Bronchial epithelial cell (primary cell): ENCODE data around the gene SLC1A4. TPM values are rescaled to one million over a fixed set of nuclear protein-coding genes. Genes with fewer than 3 reads are reported as not detected.
A peak's percentile ranks its signal among the peaks of the same experiment; 100 is the strongest.

Experiments
- DNase-seq: peaks from one replicate; pipeline ENCODE4 v3.0.0-alpha.2; 2010; ENCODE audit warnings: low read depth
- FAIRE-seq: peaks from 2 replicates; lab custom pipeline; 2011; peaks lifted over from hg19 to GRCh38; lab: Jason Lieb, UNC
- H3K27me3 ChIP-seq: 2 replicates; pipeline ENCODE4 v1.5.1; 2011; ENCODE audit warnings: low read length; ENCODE audit not compliant: control insufficient read depth, insufficient read depth
- H3K36me3 ChIP-seq: 2 replicates; pipeline ENCODE4 v1.5.1; 2011; ENCODE audit warnings: low read length; ENCODE audit not compliant: control insufficient read depth, insufficient read depth
- H3K4me3 ChIP-seq: 2 replicates; pipeline ENCODE4 v1.5.1; 2011; ENCODE audit warnings: mild to moderate bottlenecking, low read depth, low read length, control low read depth
- total RNA-seq: library from RNA; depleted of rRNA; stranded (reverse); fragments of >200 nt; gene quantifications from 2 replicates; pipeline ENCODE4 v1.2.1, GENCODE V29; 2014
- TF ChIP-seq, protein P1 (sequence below): IDR thresholded peaks from 2 replicates; pipeline ENCODE4 v1.5.1; 2011; ENCODE audit warnings: mild to moderate bottlenecking, moderate library complexity, low read length, control low read depth, inconsistent platforms; ENCODE audit not compliant: insufficient read depth, severe bottlenecking

Gene SLC1A4
- total RNA-seq, 1 donor from 2014 or later = 26.3 TPM

DNA sequence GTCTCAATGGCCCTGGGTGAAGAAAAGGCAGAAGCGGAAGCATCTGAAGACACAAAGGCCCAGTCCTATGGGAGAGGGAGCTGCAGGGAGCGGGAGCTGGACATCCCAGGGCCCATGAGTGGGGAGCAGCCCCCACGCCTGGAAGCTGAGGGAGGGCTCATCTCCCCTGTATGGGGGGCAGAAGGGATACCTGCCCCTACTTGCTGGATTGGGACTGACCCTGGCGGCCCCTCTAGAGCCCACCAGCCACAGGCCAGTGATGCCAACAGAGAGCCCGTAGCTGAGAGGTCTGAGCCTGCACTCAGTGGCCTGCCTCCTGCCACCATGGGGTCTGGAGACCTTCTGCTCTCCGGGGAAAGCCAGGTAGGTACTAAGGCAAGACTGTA lies 80.2 kb downstream of the SLC1A4 start:
- Histone ChIP-seq H3K4me3 (no peak overlapping the region), H3K27me3 (no peaks in the 10 kb centered on the region), H3K36me3 (peaks cover 10% of the 10 kb centered on the region)
- FAIRE-seq (no peak), DNase-seq (no peak)
- TF ChIP-seq, protein P1, sequence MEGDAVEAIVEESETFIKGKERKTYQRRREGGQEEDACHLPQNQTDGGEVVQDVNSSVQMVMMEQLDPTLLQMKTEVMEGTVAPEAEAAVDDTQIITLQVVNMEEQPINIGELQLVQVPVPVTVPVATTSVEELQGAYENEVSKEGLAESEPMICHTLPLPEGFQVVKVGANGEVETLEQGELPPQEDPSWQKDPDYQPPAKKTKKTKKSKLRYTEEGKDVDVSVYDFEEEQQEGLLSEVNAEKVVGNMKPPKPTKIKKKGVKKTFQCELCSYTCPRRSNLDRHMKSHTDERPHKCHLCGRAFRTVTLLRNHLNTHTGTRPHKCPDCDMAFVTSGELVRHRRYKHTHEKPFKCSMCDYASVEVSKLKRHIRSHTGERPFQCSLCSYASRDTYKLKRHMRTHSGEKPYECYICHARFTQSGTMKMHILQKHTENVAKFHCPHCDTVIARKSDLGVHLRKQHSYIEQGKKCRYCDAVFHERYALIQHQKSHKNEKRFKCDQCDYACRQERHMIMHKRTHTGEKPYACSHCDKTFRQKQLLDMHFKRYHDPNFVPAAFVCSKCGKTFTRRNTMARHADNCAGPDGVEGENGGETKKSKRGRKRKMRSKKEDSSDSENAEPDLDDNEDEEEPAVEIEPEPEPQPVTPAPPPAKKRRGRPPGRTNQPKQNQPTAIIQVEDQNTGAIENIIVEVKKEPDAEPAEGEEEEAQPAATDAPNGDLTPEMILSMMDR = no peak

DNA sequence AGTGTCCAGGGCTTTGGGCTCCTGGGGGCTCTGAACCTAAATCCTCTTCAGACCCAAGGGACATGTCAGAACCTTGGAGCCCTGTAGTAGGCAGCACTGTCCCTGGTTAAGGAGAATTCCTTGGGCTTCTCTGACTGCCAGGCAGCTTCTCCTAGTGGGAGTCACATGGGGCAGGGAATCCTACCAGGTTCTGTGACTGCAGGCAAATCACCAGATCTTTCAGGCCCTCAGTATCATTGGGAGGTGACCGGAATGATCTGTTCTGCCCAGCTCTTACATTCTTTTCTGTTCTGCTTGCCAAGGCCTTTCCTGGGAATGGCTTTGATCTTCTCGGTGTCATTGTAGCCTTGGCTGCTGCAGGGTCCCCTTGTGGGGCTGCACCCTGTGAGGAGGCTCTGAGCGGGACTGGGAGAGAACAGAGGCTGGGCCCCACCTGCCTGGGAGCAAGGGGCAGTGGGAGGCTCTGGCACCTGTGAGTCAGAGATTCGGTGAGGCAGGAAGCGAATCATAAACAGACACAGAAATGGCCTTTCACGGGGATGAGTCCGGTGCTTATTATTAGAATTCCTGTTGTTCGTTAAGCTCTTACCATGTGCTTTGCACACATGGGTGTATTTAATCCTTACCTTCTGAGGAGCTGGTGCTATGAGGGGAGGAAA lies 81.1 kb downstream of the SLC1A4 start:
- TF ChIP-seq, protein P1 = no peak
- Histone ChIP-seq H3K36me3 (peaks cover 10% of the 10 kb centered on the region), H3K4me3 (no peak overlapping the region), H3K27me3 (no peaks in the 10 kb centered on the region)
- no peak for FAIRE-seq
- DNase-seq = peak; percentile 72

DNA sequence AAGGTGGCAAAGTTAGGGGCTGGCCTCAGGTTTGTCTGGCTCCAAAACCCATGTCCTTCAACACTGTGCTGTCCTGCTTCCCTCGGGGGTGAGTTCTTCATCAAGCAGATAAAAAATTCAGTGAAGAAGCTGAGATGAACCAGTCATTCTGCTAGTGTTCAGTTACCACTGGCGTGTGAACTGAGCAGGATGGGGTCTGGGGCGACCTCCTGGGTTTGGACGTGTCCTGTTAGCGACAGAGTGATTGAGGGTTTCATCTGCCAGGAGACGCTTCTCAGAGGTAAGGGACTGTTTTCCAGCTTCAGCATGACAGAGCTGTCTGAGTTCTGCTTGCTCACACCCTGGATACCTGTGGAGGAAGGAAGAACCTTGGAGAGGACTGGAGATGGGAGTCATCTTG lies 81.7 kb downstream of the SLC1A4 start:
- DNase-seq (no peak), FAIRE-seq (no peak)
- no peak overlapping the region for H3K4me3 ChIP-seq
- H3K36me3 ChIP-seq = peaks cover 10% of the 10 kb centered on the region
- H3K27me3 ChIP-seq = no peaks in the 10 kb centered on the region
- TF ChIP-seq, protein P1 = no peak

DNA sequence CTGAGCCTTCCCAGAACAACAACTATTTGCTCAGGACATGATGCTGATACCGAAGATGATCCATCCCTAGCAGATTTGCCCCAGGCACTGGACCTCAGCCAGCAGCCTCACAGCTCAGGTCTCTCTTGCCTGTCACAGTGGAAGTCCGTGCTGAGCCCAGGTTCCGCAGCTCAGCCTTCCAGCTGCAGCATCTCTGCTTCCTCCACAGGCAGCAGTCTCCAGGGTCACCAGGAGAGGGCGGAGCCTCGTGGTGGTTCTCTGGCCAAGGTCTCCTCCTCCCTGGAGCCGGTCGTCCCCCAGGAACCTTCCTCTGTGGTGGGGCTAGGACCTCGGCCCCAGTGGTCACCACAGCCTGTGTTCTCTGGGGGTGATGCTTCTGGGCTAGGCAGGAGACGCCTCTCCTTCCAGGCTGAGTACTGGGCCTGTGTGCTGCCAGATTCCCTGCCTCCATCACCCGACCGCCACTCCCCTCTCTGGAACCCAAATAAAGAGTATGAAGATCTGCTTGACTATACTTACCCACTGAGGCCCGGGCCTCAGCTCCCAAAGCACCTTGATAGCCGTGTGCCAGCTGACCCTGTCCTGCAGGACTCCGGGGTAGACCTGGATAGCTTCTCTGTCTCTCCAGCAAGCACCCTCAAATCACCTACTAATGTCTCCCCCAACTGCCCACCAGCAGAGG lies 82.4 kb downstream of the SLC1A4 start:
- peak; percentile 41 for DNase-seq
- FAIRE-seq = no peak
- TF ChIP-seq, protein P1 = peak; percentile 29
- Histone ChIP-seq H3K4me3 (no peak overlapping the region), H3K27me3 (no peaks in the 10 kb centered on the region), H3K36me3 (peaks cover 10% of the 10 kb centered on the region)

DNA sequence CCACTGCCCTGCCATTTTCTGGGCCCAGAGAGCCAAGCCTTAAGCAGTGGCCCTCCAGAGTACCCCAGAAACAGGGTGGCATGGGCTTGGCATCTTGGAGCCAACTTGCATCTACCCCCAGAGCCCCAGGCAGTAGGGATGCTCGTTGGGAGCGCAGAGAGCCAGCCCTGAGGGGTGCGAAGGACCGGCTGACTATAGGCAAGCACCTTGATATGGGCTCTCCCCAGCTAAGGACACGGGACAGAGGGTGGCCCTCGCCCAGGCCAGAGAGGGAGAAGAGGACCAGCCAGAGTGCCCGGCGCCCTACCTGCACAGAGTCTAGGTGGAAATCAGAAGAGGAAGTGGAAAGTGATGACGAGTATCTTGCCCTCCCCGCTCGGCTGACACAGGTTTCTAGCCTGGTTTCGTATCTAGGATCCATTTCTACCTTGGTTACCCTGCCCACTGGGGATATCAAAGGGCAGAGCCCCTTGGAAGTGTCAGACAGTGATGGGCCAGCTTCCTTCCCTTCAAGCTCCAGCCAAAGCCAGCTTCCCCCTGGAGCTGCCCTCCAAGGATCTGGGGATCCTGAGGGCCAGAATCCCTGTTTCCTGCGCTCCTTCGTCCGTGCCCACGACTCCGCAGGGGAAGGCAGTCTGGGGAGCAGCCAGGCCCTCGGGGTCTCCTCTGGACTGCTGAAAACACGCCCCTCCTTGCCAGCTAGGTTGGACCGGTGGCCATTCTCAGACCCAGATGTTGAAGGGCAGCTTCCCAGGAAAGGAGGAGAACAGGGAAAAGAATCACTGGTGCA lies 83.2 kb downstream of the SLC1A4 start:
- Histone ChIP-seq H3K4me3 (no peak overlapping the region), H3K36me3 (peaks cover 10% of the 10 kb centered on the region), H3K27me3 (no peaks in the 10 kb centered on the region)
- FAIRE-seq (no peak), DNase-seq (no peak)
- TF ChIP-seq, protein P1 = no peak

Other genes with a start within 250 kb of the SLC1A4 start
- gene CEP68, start 67.0 kb downstream of the SLC1A4 start, total RNA-seq = 3.8 and 3.9 TPM in 2 replicates
- gene RAB1A, start 140.7 kb downstream of the SLC1A4 start, total RNA-seq = 114 and 125 TPM in 2 replicates
- 73.7 and 115 TPM in 2 replicates for gene ACTR2, start 238.4 kb downstream of the SLC1A4 start, total RNA-seq